Upper lobe of right lung (tissue), 1 donor: ENCODE measurements around the gene SERAC1. TPM values are rescaled to one million over a fixed set of nuclear protein-coding genes. Genes with fewer than 3 reads are reported as not detected.
"Not testable (repeated sequence)": the region's sequence is repeated elsewhere in the genome, so short reads cannot be mapped to it uniquely, and the experiment has no call there.

Experiments used
- ATAC-seq: fragments of 200-7000 bp; cut with Tn5 transposase; one replicate; pipeline ENCODE4 v1.9.1; 2020; ENCODE audit warnings: mild to moderate bottlenecking, moderate library complexity
- DNase-seq: peaks from one replicate; pipeline ENCODE4 v3.0.0-alpha.2; 2020
- H3K27ac ChIP-seq: fragments of 200-600 bp; one replicate; pipeline ENCODE4 v1.8.0; 2022
- H3K27me3 ChIP-seq: fragments of 200-600 bp; one replicate; pipeline ENCODE4 v1.8.0; 2022; ENCODE audit warnings: mild to moderate bottlenecking
- H3K36me3 ChIP-seq: fragments of 200-600 bp; one replicate; pipeline ENCODE4 v1.8.0; 2022
- H3K4me1 ChIP-seq: fragments of 200-600 bp; one replicate; pipeline ENCODE4 v1.8.0; 2022
- H3K4me3 ChIP-seq: fragments of 200-600 bp; one replicate; pipeline ENCODE4 v1.8.0; 2022; ENCODE audit warnings: mild to moderate bottlenecking
- H3K9me3 ChIP-seq: fragments of 200-600 bp; one replicate; pipeline ENCODE4 v1.8.0; 2022
- CTCF ChIP-seq: fragments of 200-600 bp; IDR thresholded peaks from one replicate; pipeline ENCODE4 v1.8.0; 2022; ENCODE audit warnings: antibody characterized with exemption
- intact Hi-C: fragments of 100-400 bp; cut with DNase I; formaldehyde crosslinking; loops from one replicate; pipeline ENCODE4 v1.11.0; 2022
- total RNA-seq: library from RNA; stranded (reverse); fragmentation: NEBNext Ultra II Directional; extraction: Animal tissue kit (Norgen Biotek cat#: 25700); gene quantifications from one replicate; pipeline ENCODE4 v1.2.1, GENCODE V29; 2021
- donor health status: DM: no; HTN: yes; CAD: no; lungs with severe emphysema.

SERAC1 gene
- total RNA-seq, 1 donor from 2014 or later = 7.5 TPM

DNA sequence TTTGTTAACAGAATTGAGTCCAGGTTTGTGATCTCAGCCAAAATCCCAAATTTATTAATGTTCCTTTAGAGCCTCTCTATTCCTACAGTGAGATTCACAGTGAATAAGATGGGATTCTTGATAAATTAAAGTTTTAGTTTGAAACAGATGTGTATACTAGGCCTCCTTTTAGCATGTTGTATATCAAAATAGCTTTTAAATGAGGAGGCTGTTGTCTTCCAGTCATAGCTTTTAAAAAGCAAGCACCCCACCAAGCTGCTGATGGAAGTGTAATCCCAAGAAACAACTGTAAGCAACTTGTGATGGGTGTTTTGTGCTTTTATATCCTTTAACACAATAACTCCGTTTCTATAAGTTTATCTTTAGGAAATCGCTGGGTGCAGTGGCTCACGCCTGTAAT lies 7.0 kb upstream of the SERAC1 start:
- DNase-seq (no peak), ATAC-seq (no peak)
- H3K9me3 ChIP-seq = no peaks in the 10 kb centered on the region
- intact Hi-C loops = no loop called here
- no peak for TF ChIP-seq CTCF
- H3K27ac ChIP-seq = no peak overlapping the region
- H3K27me3 ChIP-seq = no peaks in the 10 kb centered on the region
- no peaks in the 10 kb centered on the region for H3K36me3 ChIP-seq
- H3K4me3 ChIP-seq = no peak overlapping the region
- peaks cover 8% of the 10 kb centered on the region for H3K4me1 ChIP-seq

GRCh38 chr6:158174514-158174913 lies 6.5 kb upstream of the SERAC1 start:
- Histone ChIP-seq H3K36me3 (no peaks in the 10 kb centered on the region), H3K9me3 (no peaks in the 10 kb centered on the region), H3K4me1 (peaks cover 11% of the 10 kb centered on the region), H3K27me3 (no peaks in the 10 kb centered on the region), H3K27ac (no peak overlapping the region), H3K4me3 (no peak overlapping the region)
- no peak for ATAC-seq
- TF ChIP-seq CTCF = no peak
- intact Hi-C loops = no loop called here
- DNase-seq = no peak

DNA sequence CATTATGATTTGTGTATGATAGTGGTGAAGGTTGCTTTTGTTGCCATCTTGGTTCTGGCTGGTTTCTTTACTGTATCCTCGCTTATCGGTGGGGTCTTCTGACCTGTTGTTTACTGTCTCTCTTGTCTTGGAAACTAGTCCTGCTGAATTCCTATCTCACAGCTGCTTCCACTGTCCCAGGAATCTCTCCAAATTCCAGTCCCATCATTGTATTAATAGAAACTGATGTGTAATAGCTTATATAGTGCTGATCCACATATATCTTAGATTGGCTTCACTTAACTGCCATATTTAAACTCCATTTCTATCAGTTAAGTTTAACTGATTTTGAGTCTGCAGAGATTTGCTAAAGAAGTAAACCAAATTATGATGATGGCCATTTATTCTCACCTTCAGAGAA lies 6.0 kb upstream of the SERAC1 start:
- intact Hi-C loops = no loop called here
- Histone ChIP-seq H3K4me1 (peaks cover 11% of the 10 kb centered on the region), H3K27ac (no peak overlapping the region), H3K36me3 (no peaks in the 10 kb centered on the region), H3K9me3 (no peaks in the 10 kb centered on the region), H3K4me3 (no peak overlapping the region), H3K27me3 (no peaks in the 10 kb centered on the region)
- no peak for TF ChIP-seq CTCF
- DNase-seq (no peak), ATAC-seq (no peak)

GRCh38 chr6:158172001-158172400 lies 3.9 kb upstream of the SERAC1 start:
- H3K9me3 ChIP-seq = no peaks in the 10 kb centered on the region
- ATAC-seq = no peak
- H3K27me3 ChIP-seq = no peaks in the 10 kb centered on the region
- no peak for TF ChIP-seq CTCF
- no peaks in the 10 kb centered on the region for H3K36me3 ChIP-seq
- H3K27ac ChIP-seq = no peak overlapping the region
- peaks cover 11% of the 10 kb centered on the region for H3K4me1 ChIP-seq
- intact Hi-C loops = no loop called here
- DNase-seq = no peak
- H3K4me3 ChIP-seq = no peak overlapping the region

DNA sequence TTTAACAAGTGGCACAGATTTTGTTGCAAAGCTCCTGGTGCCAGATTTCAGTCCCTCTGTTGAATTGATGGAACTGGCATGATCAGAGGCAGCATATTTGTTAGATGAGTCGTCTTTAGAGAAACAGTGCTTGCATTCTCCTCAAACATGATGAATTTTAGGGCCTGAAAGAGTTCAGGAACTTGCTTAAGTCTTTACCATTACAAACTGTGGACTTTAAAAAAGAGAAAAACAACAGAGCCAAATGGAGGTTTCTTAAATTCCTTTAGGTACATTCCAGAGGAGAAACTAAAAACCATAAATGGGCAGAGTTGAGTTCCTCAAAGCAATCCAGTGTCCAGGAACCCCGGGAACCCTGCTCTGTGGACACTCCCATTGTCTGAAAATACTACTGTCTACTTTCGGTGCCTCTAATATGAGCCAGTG lies 2.6 kb upstream of the SERAC1 start:
- no peak for TF ChIP-seq CTCF
- Histone ChIP-seq H3K9me3 (no peaks in the 10 kb centered on the region), H3K27me3 (no peaks in the 10 kb centered on the region), H3K4me1 (peaks cover 11% of the 10 kb centered on the region), H3K36me3 (no peaks in the 10 kb centered on the region), H3K27ac (no peak overlapping the region), H3K4me3 (no peak overlapping the region)
- ATAC-seq (no peak), DNase-seq (no peak)
- intact Hi-C loops = no loop called here

DNA sequence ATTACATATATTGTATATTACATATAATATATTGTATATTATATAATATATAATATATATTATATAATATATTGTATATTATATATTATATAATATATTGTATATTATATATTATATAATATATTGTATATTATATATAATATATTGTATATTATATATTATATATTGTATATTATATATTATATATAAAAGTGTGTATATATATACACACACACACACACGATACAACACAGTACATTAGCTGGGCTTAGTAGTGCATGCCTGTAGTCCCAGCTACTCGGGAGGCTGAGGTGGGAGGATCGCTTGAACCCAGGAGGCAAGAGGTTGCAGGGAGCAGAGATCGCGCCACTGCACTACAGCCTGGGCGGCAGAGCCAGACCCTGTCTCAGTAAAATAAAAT lies 1.6 kb upstream of the SERAC1 start:
- DNase-seq, H3K9me3 ChIP-seq, H3K27ac ChIP-seq, H3K27me3 ChIP-seq, ATAC-seq, H3K36me3 ChIP-seq, intact Hi-C loops, H3K4me3 ChIP-seq: not testable (repeated sequence)
- H3K4me1 ChIP-seq = peaks cover 11% of the 10 kb centered on the region
